Endothelial cell of umbilical vein (primary cell): ENCODE measurements around the gene SNHG17.

ENCODE experiments used
- CTCF ChIP-seq, 2 donors: IDR thresholded peaks; 1 replicate in 1 of 2; 2 replicates in 1 of 2; pipeline ENCODE4 v1.5.1; 2011; ENCODE audit warnings: low read length in 2 of 2, mild to moderate bottlenecking in 2 of 2, moderate library complexity in 2 of 2, control low read depth in 1 of 2, inconsistent platforms in 1 of 2, low read depth in 1 of 2; ENCODE audit not compliant: insufficient read depth in 1 of 2; ENCODE audit errors: extremely low read depth in 1 of 2
- EZH2 ChIP-seq: IDR thresholded peaks from 2 replicates; pipeline ENCODE4 v1.6.1; 2012; ENCODE audit warnings: borderline replicate concordance, low read depth, mild to moderate bottlenecking, moderate library complexity, low read length, inconsistent platforms; ENCODE audit not compliant: severe bottlenecking
- FOS ChIP-seq: IDR thresholded peaks from 2 replicates; pipeline ENCODE4 v1.6.1; 2011; ENCODE audit warnings: mild to moderate bottlenecking, low read length, moderate library complexity, borderline replicate concordance; ENCODE audit not compliant: insufficient read depth
- GATA2 ChIP-seq: IDR thresholded peaks from 2 replicates; pipeline ENCODE4 v1.7.0; 2011; ENCODE audit warnings: low read depth, mild to moderate bottlenecking, moderate library complexity, mixed read lengths, low read length; ENCODE audit not compliant: insufficient read length, insufficient read depth
- MAX ChIP-seq: IDR thresholded peaks from 2 replicates; pipeline ENCODE4 v1.6.1; 2011; ENCODE audit not compliant: insufficient read depth, insufficient read length
- MYC ChIP-seq: IDR thresholded peaks from one replicate; pipeline ENCODE4 v1.6.1; 2011; ENCODE audit warnings: mild to moderate bottlenecking, low read depth, low read length
- POLR2A ChIP-seq: IDR thresholded peaks from 2 replicates; pipeline ENCODE4 v1.6.1; 2012; ENCODE audit warnings: low read depth, mild to moderate bottlenecking, control low read depth, low read length
- POLR2AphosphoS5 ChIP-seq: IDR thresholded peaks from 2 replicates; pipeline ENCODE4 v1.6.1; 2012; ENCODE audit warnings: low read depth, mild to moderate bottlenecking, control low read depth, low read length, moderate library complexity; ENCODE audit not compliant: insufficient read depth

GRCh38 chr20:38434770-38435554, at the start of gene SNHG17:
- TF ChIP-seq POLR2A = peak; percentile 96
- TF ChIP-seq EZH2 = no peak
- TF ChIP-seq CTCF (IDR thresholded peaks at IDR 0.05; ENCODE audit: extremely low read depth in 1 of 2, insufficient read depth in 1 of 2, low read depth in 1 of 2, low read length in 2 of 2) = peak; percentile 100
- TF ChIP-seq GATA2 = no peak
- TF ChIP-seq POLR2AphosphoS5 = peak; percentile 98
- peak; percentile 81 for TF ChIP-seq MAX
- no peak for TF ChIP-seq FOS
- peak; percentile 96 for TF ChIP-seq MYC
